HG03521 (cell line): Measurements from ENCODE around the gene DPM1.
"Not testable (repeated sequence)": the region's sequence is repeated elsewhere in the genome, so short reads cannot be mapped to it uniquely, and the experiment has no call there.

Source experiments
- ATAC-seq: cut with Tn5 transposase; IDR thresholded peaks from one replicate; pipeline ENCODE4 v1.9.1; 2021; ENCODE audit warnings: mild to moderate bottlenecking, moderate library complexity; ENCODE audit not compliant: unreplicated experiment

DPM1 gene

DNA sequence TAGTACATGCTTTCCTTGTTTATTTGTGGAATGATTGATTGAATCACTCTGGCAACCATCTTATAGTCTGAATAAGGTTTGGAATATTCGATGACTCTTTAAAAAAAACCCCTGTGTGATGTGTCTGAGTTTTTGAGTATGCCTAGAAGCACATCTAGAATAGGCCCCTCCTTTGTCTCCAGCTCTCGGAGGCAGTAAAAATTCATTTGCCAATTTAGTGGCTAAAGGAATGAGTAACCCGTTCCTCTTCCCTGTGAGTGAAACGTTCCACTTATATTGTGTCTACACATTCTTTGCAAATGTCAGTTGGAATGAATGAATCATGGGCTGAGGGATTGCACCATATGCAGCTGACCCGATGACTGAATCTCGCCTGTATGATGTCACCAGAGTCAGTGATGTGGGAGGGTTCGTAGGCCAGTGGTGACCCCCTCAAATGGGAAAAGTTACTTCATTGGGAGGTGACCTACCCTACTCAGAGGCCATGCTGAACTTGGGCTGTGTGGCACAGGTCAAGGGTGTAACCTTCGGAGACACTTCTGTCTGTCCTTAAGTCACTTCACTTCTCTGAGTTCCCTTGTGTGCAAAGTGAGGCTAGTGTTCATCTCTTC is 21.8 kb upstream of the DPM1 start:
- ATAC-seq, result no peak

- not testable (repeated sequence) for ATAC-seq
Measured at GRCh38 chr20:50978533-50978932, 20.2 kb upstream of the DPM1 start.

GRCh38 chr20:50977066-50978021 is 19.0 kb upstream of the DPM1 start:
- no peak for ATAC-seq

- ATAC-seq, result no peak
Measured at GRCh38 chr20:50975701-50976330, 17.5 kb upstream of the DPM1 start.

DNA sequence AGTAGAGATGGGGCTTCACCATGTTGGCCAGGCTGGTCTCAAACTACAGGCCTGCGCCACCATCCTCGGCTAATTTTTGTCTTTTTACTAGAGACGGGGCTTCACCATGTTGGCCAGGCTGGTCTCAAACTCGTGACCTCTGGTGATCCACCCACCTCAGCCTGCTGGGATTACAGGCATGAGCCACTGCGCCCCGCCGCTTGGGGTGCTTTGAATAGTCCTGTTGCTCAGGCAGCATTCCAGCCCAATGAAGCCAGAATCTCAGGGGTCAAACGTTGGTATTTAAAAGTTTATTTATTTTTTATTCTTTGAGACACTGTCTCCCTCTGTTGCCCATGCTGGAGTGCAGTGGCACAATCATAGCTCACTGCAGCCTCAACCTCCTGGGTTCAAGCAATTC is 11.6 kb upstream of the DPM1 start:
- no peak for ATAC-seq

DNA sequence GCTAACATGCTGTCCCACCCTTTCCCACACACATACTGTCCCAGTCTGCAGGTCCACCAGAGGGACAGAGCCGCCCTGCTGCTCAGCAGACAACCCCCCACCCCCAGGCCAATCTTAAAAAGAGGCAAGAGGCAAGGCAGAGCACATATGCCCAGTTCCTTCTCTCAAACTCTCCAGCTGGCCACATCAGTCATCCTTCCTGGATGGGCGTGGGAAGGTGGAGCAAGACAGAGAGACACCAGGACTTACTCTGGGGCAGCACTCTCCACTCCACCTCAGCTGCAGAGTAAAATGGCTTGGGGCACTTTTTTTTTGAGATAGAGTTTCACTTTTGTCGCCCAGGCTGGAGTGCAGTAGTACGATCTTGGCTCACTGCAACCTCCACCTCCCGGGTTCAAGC is 11.1 kb upstream of the DPM1 start:
- no peak for ATAC-seq

DNA sequence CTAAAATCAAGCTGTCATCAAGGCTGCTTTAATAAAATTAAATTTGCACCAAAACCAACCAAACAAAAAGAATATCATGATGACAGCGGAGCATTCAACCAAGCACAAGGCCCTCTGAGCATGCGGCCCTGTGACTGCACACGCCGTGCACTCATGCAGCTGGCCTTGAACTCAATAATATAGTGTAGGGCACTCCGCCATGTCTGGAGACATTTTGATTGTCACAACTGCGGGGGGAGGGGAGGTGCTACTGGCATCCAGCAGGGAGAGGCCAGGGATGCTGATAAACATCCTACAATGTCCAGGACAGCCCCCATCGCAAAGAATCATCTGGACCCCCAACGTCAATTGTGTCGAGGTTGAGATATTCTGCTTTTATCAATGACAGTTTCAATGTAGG is 10.0 kb upstream of the DPM1 start:
- no peak for ATAC-seq

DNA sequence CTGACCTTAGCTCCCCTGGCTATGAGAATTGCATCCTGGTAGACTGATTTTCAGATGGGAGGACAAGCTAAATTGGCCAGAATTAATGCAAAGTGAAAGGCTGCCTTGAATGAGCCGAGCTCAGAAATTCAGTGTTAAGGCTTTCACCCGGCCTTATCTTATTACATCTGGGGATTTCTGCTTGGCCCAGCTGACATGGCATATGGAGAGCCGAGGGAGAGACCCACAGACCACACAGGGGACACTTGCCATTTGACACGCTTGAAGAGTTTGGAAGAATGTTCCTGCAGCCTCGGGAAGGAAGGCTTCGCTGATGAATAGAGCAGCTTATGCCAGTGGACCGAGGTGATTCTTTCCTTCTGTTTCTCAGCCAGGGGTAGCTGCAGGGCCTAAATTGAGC is 9.3 kb upstream of the DPM1 start:
- ATAC-seq, result no peak

GRCh38 chr20:50959543-50960126 is 1.3 kb upstream of the DPM1 start:
- ATAC-seq, result no peak

GRCh38 chr20:50958615-50959542 is 547 bp upstream of the DPM1 start, which contains the start of gene MOCS3:
MOCS3 (plus strand) TSS chr20:50958818; CDS start chr20:50958843, 25 bp downstream.
- ATAC-seq, result peak; percentile 68

DNA sequence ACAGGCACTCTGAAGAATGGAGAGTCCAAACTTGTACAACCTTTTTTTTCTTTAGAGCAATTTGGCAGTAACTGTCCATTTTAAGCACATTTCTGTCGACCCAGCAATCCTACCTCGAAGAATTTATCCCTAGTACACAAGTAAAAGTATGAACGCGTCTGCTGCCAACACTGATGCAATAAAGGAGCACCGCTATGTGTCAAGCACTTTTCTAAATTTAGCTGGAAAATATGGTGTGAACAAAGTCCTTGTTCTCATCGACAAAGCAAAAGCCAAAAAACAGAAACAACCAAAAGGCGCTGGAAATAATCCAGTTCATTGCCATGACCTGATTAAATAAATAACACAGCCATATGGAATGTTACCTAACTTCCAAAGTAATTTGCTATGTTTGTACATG is 1.1 kb downstream of the DPM1 start:
- no peak for ATAC-seq

DNA sequence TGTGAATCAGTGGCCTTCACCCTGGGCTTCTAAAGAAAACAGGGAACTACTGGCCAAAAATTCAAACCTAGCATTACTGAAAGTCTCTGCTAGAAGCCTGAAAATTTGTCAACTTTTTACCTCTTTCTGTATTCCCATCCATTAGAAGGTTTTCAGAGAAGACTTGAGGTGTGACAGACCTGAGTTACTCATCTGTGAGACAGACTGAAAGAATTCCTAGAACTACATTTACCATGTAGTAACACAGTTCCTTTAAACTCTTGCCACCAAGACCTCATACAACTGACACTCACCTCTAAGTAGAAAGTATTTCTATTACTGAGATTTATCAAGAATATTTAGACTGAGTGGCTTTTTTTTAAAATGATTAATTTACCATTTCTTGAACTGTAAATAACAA is 4.5 kb downstream of the DPM1 start:
- no peak for ATAC-seq

DNA sequence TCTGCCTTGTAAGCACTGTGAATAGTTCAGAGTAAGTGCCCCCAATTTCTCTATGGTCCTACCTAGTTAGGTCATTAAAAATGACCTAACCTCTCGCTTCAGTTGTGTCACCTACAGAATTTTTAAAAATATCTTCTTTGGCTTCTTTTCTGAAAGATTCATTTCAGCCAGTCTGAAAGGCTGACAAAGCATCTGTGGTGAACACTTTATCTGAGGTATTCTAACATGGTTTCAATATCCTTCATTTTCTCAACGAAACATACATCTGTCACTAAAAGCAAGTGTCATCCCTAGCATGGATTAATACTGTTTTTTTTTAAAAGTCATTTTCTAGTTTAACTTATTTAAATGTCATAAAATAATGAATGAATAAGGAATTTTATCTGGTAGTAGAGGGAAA is 5.1 kb downstream of the DPM1 start:
- ATAC-seq, result no peak

DNA sequence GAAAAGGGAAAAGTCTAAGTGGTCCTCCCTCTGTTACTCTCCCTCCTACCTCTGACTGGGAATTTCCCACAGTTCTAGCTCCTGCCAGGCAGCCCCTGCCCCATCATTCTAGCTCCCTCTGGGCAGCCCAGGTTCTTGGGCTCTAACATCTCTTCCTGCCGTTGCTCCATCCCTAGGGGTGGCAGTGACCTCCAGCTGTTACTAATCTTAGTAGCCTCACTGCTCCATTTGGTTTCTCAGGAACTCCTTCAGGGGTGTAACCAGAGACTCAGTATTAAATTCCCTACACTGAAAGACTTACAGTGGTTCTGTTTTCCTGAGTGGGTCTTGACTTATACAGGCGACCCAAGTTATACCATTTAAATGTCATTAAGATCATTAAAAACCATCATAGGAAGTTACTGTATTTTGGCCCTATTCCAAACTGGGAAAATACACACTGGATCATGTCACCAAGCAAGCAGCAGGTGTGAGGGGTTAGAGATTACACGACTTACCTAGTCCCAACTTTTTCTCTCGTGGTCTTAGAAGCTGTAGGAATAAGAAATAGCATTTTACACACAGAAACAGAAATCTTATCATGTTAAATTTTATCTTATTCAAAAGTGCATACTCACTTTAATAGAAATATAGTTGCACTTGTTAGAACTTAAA is 10.1 kb downstream of the DPM1 start:
- ATAC-seq, result no peak

DNA sequence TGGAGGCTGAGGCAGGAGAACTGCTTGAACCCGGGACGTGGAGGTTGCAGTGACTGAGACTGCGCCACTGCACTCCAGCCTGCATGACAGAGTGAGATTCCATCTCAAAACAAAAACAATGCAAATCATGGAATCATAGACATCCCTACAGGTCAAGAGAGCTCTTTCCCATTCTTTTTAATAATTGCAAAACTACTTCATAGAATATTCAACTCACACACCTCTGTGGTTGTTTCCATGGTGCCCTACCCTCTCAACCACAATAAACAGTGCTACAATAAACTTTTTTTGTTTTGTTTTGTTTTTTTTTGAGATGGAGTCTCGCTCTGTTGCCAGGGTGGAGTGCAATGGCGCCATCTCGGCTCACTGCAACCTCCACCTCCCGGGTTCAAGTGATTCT is 15.3 kb downstream of the DPM1 start:
- no peak for ATAC-seq

DNA sequence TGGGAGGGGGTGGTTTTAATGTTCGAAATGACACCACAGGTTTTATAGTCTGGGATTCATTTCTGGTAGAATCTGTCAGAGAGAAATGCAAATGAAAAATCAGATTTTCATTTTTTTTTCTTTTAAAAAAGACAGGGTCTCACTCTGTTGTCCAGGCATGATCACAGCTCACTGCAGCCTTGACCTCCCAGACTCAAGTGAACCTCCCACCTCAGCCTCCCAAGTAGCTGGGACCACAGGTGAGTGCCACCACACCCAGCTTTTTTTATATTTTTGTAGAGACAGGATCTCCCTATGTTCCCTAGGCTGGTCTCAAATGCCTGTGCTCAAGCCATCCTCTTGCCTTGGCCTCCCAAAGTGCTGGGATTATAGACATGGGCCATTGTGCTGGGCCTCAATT is 24.7 kb downstream of the DPM1 start:
- ATAC-seq, result no peak

DNA sequence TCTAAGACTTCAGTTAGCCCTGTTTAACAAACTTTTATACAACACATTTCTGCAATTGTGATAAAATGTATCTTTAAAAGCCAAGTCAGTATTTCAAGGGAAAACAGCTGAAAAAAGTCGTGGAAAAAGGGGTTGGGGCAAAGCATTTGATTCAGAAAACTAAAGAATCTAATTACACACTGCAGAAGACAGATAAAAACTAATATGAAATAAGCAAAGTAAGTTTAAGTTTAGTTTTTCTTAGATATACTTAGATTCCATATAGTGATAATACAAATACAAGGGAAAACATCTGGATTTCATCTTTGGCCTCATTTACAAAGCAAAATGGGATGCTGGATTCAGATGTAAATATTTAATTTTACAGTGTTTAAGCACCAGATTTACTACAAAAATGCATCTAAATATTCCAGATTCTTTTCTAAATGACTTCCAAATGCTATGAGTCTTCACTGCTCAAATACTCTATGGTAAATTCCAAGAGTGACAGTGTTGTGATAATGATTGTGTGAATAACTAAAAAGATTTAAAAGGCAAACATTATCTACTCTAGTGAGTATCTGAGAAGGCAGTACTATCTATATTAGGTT is 25.5 kb downstream of the DPM1 start:
- ATAC-seq, result no peak

- no peak for ATAC-seq
Measured at GRCh38 chr20:50932016-50932485, 26.3 kb downstream of the DPM1 start.

DNA sequence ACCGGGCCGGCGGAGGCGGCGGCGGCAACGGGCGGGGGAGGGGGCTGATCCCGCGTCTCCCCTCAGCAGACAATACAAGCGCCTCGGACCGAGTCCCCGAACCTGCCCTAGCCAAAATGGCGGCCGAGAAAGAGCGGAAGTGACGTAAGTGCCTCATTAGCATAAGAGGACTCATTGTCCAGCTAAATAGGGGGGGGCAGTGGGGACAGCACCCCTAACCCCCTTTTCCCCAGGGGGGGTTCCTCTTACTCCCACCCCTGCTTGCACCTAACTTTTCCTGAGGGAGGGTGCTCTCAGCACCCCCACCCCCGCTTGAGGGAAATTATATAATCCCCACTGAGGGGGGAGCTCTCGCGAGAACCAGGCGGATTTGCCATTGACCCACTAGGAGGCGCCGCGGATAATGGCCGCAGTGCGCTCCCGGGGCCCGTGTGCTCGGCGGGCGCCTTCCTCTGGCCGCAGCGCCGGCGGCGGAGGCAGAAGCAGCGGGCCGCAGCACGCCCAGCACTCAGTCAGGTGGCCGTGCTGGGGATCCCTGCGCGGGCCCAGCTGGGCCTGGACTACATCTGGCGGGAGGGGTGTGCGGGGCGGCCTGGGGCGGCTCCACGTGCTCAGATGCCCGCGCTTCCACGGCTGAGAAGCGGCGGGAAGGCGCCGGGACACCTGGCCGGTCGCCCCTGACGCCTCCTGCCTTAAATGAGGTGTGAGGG is 26.9 kb downstream of the DPM1 start, which contains the start of gene ADNP:
TSS of gene ADNP (minus strand) at position 132 of the 710 bp plus-strand sequence. CDS start 27,441 bp downstream, outside the sequence.
- peak; percentile 65 for ATAC-seq
